ENCODE results near the gene FOXP4. TPM values are rescaled to one million over a fixed set of nuclear protein-coding genes. Genes with fewer than 3 reads are reported as not detected.

FOXP4 gene
- polyA plus RNA-seq, 2 of the 4 experiments (the other 2 are of a cell fraction) = 2.6 to 14.2 TPM

GRCh38 chr6:41573276-41573675 lies 27.1 kb downstream of the FOXP4 start (continued):
- TF ChIP-seq HOXA7 (CRISPR knock-in tag; IDR thresholded peaks at IDR 0.05) (no peak), EP300 (IDR thresholded peaks at IDR 0.05) (no peak), SREBF2 (IDR thresholded peaks at IDR 0.05) (no peak), EHF (CRISPR knock-in tag; IDR thresholded peaks at IDR 0.05) (no peak), CHD2 (IDR thresholded peaks at IDR 0.05; ENCODE audit: low read length, partially characterized antibody) (no peak), TP53 (CRISPR knock-in tag; IDR thresholded peaks at IDR 0.05) (no peak), ATOH8 (CRISPR knock-in tag; IDR thresholded peaks at IDR 0.05; ENCODE audit: low read depth) (no peak), BCL3 (IDR thresholded peaks at IDR 0.05) (no peak), FOSL2 (IDR thresholded peaks at IDR 0.05) (no peak), FOSL2 (CRISPR knock-in tag; IDR thresholded peaks at IDR 0.05) (no peak)

GRCh38 chr6:41573985-41574384 lies 27.8 kb downstream of the FOXP4 start:
- POLR2A ChIA-PET = no interaction called here
- CTCF ChIA-PET = interaction anchor here (1.8 kb wide), 1 partner anchor 150 kb away, joined by 4 read pairs; no protein-coding TSS in a partner anchor
- DNase-seq (ENCODE audit: low read depth in 1 of 2, low spot score in 1 of 2) = no peak
- no peaks in the 10 kb centered on the region for H3K9me3 ChIP-seq
- TF ChIP-seq FOSB (CRISPR knock-in tag; IDR thresholded peaks at IDR 0.05) (no peak), HDAC2 (IDR thresholded peaks at IDR 0.05) (no peak), CBX8 (IDR thresholded peaks at IDR 0.05) (no peak), SREBF2 (IDR thresholded peaks at IDR 0.05) (no peak), ELK1 (IDR thresholded peaks at IDR 0.05; ENCODE audit: low read depth, low read length) (no peak), ESRRA (IDR thresholded peaks at IDR 0.05; ENCODE audit: borderline replicate concordance, low read length) (no peak), CTCF (IDR thresholded peaks at IDR 0.05) (no peak), TP53 (CRISPR knock-in tag; IDR thresholded peaks at IDR 0.05) (no peak), EHMT2 (IDR thresholded peaks at IDR 0.05; ENCODE audit: low read depth) (no peak), HEYL (CRISPR knock-in tag; IDR thresholded peaks at IDR 0.05) (no peak), POLR2AphosphoS2 (conservative IDR thresholded peaks at IDR 0.05; ENCODE audit: low read length) (no peak), ATOH8 (CRISPR knock-in tag; IDR thresholded peaks at IDR 0.05; ENCODE audit: low read depth) (no peak), MAX (IDR thresholded peaks at IDR 0.05) (no peak), POLR2A (IDR thresholded peaks at IDR 0.05; ENCODE audit: low read length) (no peak), ZFP36 (IDR thresholded peaks at IDR 0.05; ENCODE audit: borderline replicate concordance, partially characterized antibody) (no peak), PBX3 (IDR thresholded peaks at IDR 0.05) (no peak), BHLHE40 (IDR thresholded peaks at IDR 0.05; ENCODE audit: low read depth, low read length) (no peak), JUN (IDR thresholded peaks at IDR 0.05) (no peak)
- H3K4me3 ChIP-seq = no peak overlapping the region
- FAIRE-seq = no peak
- H3K4me2 ChIP-seq = no peak overlapping the region
- 86% methylated on average over 1 of the region's 1 CpG for WGBS (ENCODE audit: missing lambda C conversion rate)
- peaks cover 52% of the 10 kb centered on the region for H3K4me1 ChIP-seq
- ATAC-seq = no peak
- H3K27ac ChIP-seq = peak overlapping the region in 1 of 2 experiments; percentile 24; a peak in 1 of 6 replicates

Data from A549 (cell line).